Spinal cord (tissue), 10 donors: ENCODE measurements around the gene FANCD2OS. TPM values are rescaled to one million over a fixed set of nuclear protein-coding genes. Genes with fewer than 3 reads are reported as not detected.
"Not testable (repeated sequence)": the region's sequence is repeated elsewhere in the genome, so short reads cannot be mapped to it uniquely, and the experiment has no call there.

Experiments used
- DNase-seq, 6 donors: peaks; one replicate each; pipeline versions ENCODE4 v3.0.0 to v3.0.0-alpha.2; 2013 to 2015; ENCODE audit warnings: low spot score in 6 of 6, low read depth in 4 of 6
- H3K27ac ChIP-seq: one replicate; pipeline ENCODE4 v1.5.1; 2013; ENCODE audit warnings: low read depth, low read length, control low read depth
- H3K27me3 ChIP-seq: one replicate; pipeline ENCODE4 v1.6.1; 2013; ENCODE audit warnings: low read length; ENCODE audit not compliant: control insufficient read depth, insufficient read depth
- H3K36me3 ChIP-seq: one replicate; pipeline ENCODE4 v1.6.1; 2013; ENCODE audit warnings: low read length; ENCODE audit not compliant: control insufficient read depth, insufficient read depth
- H3K4me1 ChIP-seq: one replicate; pipeline ENCODE4 v1.6.1; 2013; ENCODE audit warnings: low read length; ENCODE audit not compliant: control insufficient read depth, insufficient read depth
- H3K4me3 ChIP-seq: one replicate; pipeline ENCODE4 v1.5.1; 2013; ENCODE audit warnings: low read depth, low read length, control low read depth
- H3K9me3 ChIP-seq: one replicate; pipeline ENCODE4 v1.6.1; 2013; ENCODE audit warnings: low read length; ENCODE audit not compliant: control insufficient read depth, insufficient read depth
- WGBS: methylation state at CpG from one replicate; pipeline ENCODE4 v1.1.5; 2013; ENCODE audit warnings: missing lambda C conversion rate; ENCODE audit not compliant: insufficient coverage; 5-methylcytosine and 5-hydroxymethylcytosine counted together
- polyA plus RNA-seq, 2 donors: library from polyadenylated mRNA; unstranded; fragments of 120-200 nt; gene quantifications; one replicate each; pipeline ENCODE4 v1.2.1, GENCODE V29; 2013; ENCODE audit not compliant: insufficient read length in 2 of 2
- total RNA-seq, 2 donors: library from RNA; depleted of rRNA in 1 of 2; stranded (reverse); fragments of 120-200 nt in 1 of 2; fragments of >200 nt in 1 of 2; gene quantifications; one replicate each; pipeline versions ENCODE4 v1.2.3 to v1.2.4, GENCODE V29; 2013 to 2014
- donor health status: healthy.

FANCD2OS gene
- total and polyA plus RNA-seq, 4 donors, result not detected

DNA sequence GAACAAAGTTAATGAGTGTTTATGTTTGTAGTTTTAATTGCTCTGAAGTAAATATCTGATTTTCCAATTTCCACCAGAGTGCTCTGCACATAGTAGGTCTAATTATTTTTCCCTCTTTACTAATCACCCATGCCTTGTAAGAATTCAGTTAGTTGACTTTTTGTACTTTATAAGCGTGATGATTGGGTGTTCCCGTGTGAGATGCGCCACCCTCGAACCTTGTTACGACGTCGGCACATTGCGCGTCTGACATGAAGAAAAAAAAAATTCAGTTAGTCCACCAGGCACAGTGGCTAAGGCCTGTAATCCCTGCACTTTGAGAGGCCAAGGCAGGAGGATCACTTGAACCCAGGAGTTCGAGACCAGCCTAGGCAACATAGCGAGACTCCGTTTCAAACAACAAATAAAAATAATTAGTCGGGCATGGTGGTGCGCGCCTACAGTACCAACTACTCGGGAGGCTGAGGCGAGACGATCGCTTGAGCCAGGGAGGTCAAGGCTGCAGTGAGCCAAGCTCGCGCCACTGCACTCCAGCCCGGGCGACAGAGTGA, 33.0 kb upstream of the FANCD2OS start:
- Histone ChIP-seq H3K27me3 (no peaks in the 10 kb centered on the region), H3K4me1 (peaks cover 21% of the 10 kb centered on the region), H3K27ac (peak overlapping the region; percentile 71), H3K36me3 (peaks cover 13% of the 10 kb centered on the region), H3K9me3 (no peaks in the 10 kb centered on the region), H3K4me3 (peak overlapping the region; percentile 71)
- no peak for DNase-seq
- 94% methylated on average over 8 of the region's 23 CpGs for WGBS

DNA sequence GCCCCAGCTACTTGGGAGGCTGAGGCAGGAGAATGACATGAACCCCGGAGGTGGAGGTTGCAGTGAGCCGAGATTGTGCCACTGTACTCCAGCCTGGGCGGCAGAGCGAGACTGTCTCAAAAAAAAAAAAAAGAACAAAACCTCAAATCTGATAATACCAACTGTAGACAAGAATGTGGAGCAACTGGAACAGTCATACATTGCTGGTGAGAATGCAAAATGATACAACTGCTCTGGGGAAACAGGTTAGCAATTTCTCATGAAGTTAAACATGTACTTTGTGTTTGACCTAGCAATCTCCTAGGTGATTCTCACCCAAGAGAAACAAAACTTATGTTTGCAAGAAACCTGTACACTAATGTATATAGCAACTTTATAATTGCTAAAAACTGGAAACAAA, 29.1 kb upstream of the FANCD2OS start:
- H3K4me3 ChIP-seq, result no peak overlapping the region
- no CpG with 5 or more reads among the region's 4 CpGs for WGBS
- H3K27me3 ChIP-seq, result no peaks in the 10 kb centered on the region
- H3K27ac ChIP-seq, result no peak overlapping the region
- H3K36me3 ChIP-seq, result no peaks in the 10 kb centered on the region
- H3K4me1 ChIP-seq, result peaks cover 4% of the 10 kb centered on the region
- no peak for DNase-seq
- H3K9me3 ChIP-seq, result no peaks in the 10 kb centered on the region

- no peaks in the 10 kb centered on the region for H3K36me3 ChIP-seq
- WGBS, result 94% methylated on average over 17 of the region's 25 CpGs
- peaks cover 4% of the 10 kb centered on the region for H3K4me1 ChIP-seq
- H3K27ac ChIP-seq, result no peak overlapping the region
- no peak for DNase-seq
- H3K9me3 ChIP-seq, result no peaks in the 10 kb centered on the region
- H3K27me3 ChIP-seq, result no peaks in the 10 kb centered on the region
- no peak overlapping the region for H3K4me3 ChIP-seq
Measured at GRCh38 chr3:10136426-10137005, 28.5 kb upstream of the FANCD2OS start.

DNA sequence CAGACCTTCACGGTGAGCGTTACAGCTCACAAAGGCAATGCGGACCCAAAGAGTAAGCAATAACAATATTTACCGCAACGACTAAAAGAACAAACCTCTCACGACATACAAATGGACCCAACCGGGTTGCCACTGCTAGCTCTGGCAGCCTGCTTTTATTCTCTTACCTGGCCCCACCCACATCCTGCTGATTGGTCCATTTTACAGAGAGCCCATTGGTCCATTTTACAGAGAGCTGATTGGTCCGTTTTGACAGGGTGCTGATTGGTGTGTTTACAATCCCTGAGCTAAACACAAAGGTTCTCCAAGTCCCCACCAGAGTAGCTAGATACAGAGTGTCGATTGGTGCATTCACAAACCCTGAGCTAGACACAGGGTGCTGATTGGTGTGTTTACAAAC, 27.8 kb upstream of the FANCD2OS start:
- H3K27ac ChIP-seq, H3K4me1 ChIP-seq, H3K27me3 ChIP-seq, H3K9me3 ChIP-seq, DNase-seq, H3K36me3 ChIP-seq, H3K4me3 ChIP-seq: not testable (repeated sequence)
- 97% methylated on average over 7 of the region's 9 CpGs for WGBS

DNA sequence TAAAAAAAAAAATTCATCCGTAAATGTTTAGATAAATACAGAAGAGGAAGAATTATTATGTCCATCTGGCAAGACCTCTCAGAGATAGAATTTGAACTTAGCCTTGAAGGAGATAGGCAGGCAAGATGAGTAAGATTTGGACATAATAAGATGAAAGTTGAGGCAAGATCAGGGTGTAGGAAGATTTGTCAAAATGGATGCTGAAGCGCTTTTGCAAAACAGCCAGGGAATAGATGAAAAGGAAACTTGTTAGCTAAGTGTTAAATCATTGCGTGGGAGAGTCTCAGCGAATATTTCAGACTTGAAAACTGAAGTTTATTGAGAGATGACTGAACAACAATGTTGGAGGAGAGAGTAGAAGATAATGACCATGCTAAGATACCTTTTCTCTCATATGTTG, 14.7 kb upstream of the FANCD2OS start:
- H3K27ac ChIP-seq, result no peak overlapping the region
- WGBS, result 95% methylated on average over 3 of the region's 4 CpGs
- H3K36me3 ChIP-seq, result peaks cover 30% of the 10 kb centered on the region
- H3K9me3 ChIP-seq, result no peaks in the 10 kb centered on the region
- DNase-seq, result no peak
- H3K4me1 ChIP-seq, result no peaks in the 10 kb centered on the region
- no peaks in the 10 kb centered on the region for H3K27me3 ChIP-seq
- H3K4me3 ChIP-seq, result no peak overlapping the region

GRCh38 chr3:10121064-10121463, 13.0 kb upstream of the FANCD2OS start:
- no peaks in the 10 kb centered on the region for H3K9me3 ChIP-seq
- WGBS, result 100% methylated on average over 2 of the region's 2 CpGs
- H3K27me3 ChIP-seq, result no peaks in the 10 kb centered on the region
- no peak overlapping the region for H3K27ac ChIP-seq
- peaks cover 15% of the 10 kb centered on the region for H3K36me3 ChIP-seq
- no peak overlapping the region for H3K4me3 ChIP-seq
- H3K4me1 ChIP-seq, result peaks cover 9% of the 10 kb centered on the region
- no peak for DNase-seq

GRCh38 chr3:10119376-10119775, 11.3 kb upstream of the FANCD2OS start:
- no CpG with 5 or more reads among the region's 4 CpGs for WGBS
- no peak for DNase-seq
- Histone ChIP-seq H3K4me1 (peaks cover 9% of the 10 kb centered on the region), H3K36me3 (peaks cover 9% of the 10 kb centered on the region), H3K9me3 (no peaks in the 10 kb centered on the region), H3K27ac (no peak overlapping the region), H3K27me3 (no peaks in the 10 kb centered on the region), H3K4me3 (no peak overlapping the region)

DNA sequence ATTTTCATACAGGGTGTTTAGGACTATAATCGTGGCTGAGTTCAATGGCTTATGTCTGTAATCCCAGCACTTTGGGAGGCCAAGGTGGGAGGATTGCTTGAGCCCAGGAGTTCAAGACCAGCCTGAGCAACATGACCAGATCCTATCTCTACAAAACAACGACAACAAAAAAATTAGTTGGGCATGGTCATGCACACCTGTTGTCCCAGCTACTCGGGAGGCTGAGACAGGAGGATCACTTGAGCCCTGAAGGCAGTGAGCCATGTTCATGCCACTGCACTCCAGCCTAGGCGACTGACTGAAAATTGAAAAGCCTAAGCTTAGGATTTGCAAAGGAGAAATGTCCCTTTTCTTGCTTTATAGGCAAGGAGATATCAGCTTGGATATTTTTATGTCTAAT, 8.9 kb upstream of the FANCD2OS start:
- 79% methylated on average over 2 of the region's 4 CpGs for WGBS
- H3K36me3 ChIP-seq, result peaks cover under 1% of the 10 kb centered on the region
- H3K27me3 ChIP-seq, result no peaks in the 10 kb centered on the region
- H3K4me1 ChIP-seq, result peaks cover 9% of the 10 kb centered on the region
- no peak overlapping the region for H3K27ac ChIP-seq
- no peak for DNase-seq
- no peaks in the 10 kb centered on the region for H3K9me3 ChIP-seq
- H3K4me3 ChIP-seq, result no peak overlapping the region

- H3K27ac ChIP-seq, result peak overlapping the region; percentile 72
Measured at GRCh38 chr3:10116138-10116460, 8.0 kb upstream of the FANCD2OS start.

DNA sequence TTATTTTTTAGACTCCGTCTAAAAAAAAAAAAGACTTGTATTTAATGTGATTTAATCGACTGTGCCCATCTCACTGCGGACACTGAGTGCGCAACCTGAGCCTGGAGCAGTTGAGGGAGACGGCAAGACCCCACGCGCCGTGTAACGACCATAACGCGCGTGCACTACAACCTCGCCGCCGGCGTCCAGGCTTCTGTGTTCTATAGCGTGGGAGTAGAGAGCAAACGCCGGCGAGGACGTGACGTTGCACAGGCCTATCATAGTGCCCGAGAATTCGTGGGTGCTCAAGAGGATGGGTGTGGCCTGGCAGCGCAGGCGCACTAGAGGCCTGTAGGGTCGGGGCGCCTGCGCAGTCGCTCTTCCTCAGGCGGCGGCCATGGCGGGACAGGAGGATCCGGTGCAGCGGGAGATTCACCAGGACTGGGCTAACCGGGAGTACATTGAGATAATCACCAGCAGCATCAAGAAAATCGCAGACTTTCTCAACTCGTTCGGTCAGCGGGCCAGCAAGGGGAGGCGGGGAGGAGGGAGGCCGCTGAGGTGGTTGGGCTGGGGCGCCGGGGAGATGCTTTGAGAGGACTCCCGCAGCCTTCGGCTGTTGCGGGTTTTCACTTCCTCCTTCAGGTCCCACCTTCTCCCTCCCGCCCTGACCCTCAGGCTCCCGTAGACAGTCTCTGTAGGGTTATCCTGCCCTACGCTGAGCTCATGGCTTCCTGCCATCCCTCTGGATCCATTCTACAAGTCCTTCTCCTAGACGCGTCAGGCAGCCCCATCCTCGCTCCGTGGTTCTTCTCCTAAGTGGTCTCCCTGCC, 7.5 kb upstream of the FANCD2OS start, which contains the start of gene BRK1:
BRK1 (plus strand) TSS at position 350 of the 812 bp plus-strand sequence; CDS start at position 377, 27 bp downstream.
- under 1% methylated on average over 45 of the region's 54 CpGs for WGBS
- peak; percentile 88 to 99 (median 92) for DNase-seq
- H3K4me3 ChIP-seq, result peak within 1 kb of the TSS; percentile 92
- H3K36me3 ChIP-seq, result no peaks in the 10 kb centered on the region
- peaks cover 9% of the 10 kb centered on the region for H3K4me1 ChIP-seq
- no peaks in the 10 kb centered on the region for H3K9me3 ChIP-seq
- H3K27ac ChIP-seq, result peak within 1 kb of the TSS; percentile 72
- H3K27me3 ChIP-seq, result no peaks in the 10 kb centered on the region

More at GRCh38 chr3:10116138-10116460, 8.0 kb upstream of the FANCD2OS start:
- 3% methylated on average over 7 of the region's 10 CpGs for WGBS
- no peaks in the 10 kb centered on the region for H3K27me3 ChIP-seq
- H3K36me3 ChIP-seq, result no peaks in the 10 kb centered on the region
- peak in 1 of 6 donors; percentile 3 for DNase-seq
- H3K9me3 ChIP-seq, result no peaks in the 10 kb centered on the region
- H3K4me1 ChIP-seq, result peaks cover 9% of the 10 kb centered on the region
- H3K4me3 ChIP-seq, result peak overlapping the region; percentile 92
